GM18870 (cell line): ENCODE results near the gene PCDHA3.
"Not testable (repeated sequence)": the region's sequence is repeated elsewhere in the genome, so short reads cannot be mapped to it uniquely, and the experiment has no call there.

Source experiments
- ATAC-seq: cut with Tn5 transposase; IDR thresholded peaks from one replicate; pipeline ENCODE4 v1.9.1; 2021; ENCODE audit warnings: moderate library complexity; ENCODE audit not compliant: unreplicated experiment

Gene PCDHA3

DNA sequence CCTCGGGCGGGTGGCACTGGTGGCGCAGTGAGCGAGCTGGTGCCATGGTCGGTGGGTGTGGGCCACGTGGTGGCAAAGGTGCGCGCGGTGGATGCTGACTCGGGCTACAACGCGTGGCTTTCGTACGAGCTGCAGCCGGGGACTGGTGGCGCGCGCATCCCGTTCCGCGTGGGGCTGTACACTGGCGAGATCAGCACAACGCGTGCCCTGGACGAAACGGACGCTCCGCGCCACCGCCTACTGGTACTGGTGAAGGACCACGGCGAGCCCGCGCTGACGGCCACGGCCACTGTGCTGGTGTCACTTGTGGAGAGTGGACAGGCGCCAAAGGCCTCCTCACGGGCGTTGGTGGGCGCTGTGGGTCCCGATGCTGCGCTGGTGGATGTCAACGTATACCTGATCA is 8.0 kb downstream of the PCDHA3 start:
- no peak for ATAC-seq

DNA sequence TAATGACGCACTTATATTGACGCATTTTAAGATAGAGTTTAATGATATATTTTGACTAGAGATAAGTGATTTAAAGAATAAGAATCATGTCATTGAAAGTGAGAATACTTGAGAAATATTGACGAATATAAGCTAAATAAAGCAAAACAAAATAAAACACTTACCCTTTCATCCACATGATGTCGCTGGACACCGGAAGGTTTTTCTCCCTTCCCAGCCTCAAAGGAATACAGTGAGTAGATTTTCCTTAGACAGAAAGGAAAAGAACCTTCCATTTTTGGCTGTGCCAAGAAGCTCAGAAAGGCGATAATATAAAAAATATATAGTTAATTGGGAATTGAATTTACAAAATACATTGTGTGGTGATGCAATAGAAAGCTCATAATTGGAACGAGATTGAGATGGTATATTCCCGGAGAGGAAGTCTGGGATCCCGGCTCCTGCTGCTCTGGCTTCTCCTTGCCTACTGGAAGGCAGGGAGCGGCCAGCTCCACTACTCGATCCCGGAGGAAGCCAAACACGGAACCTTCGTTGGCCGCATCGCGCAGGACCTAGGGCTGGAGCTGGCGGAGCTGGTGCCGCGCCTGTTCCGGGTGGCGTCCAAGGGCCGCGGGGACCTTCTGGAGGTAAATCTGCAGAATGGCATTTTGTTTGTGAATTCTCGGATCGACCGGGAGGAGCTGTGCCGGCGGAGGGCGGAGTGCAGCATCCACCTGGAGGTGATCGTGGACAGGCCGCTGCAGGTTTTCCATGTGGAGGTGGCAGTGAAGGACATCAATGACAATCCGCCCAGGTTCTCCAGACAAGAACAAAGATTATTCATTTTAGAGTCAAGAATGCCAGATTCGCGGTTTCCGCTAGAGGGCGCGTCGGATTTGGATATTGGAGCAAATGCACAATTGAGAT is 20.8 kb downstream of the PCDHA3 start, which contains the start of gene PCDHA5:
PCDHA5 (plus strand) TSS at position 239 of the 906 bp plus-strand sequence.
- ATAC-seq: no peak

DNA sequence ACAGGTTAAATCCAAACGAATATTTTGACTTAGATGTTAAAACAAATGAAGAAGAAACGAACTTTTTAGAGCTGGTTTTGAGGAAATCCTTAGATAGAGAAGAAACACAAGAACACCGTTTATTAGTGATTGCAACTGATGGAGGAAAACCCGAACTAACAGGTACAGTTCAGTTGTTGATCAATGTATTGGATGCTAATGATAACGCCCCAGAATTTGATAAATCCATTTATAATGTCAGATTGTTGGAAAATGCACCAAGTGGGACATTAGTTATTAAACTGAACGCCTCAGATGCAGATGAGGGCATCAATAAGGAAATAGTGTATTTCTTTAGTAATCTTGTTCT is 21.4 kb downstream of the PCDHA3 start:
- ATAC-seq: no peak

DNA sequence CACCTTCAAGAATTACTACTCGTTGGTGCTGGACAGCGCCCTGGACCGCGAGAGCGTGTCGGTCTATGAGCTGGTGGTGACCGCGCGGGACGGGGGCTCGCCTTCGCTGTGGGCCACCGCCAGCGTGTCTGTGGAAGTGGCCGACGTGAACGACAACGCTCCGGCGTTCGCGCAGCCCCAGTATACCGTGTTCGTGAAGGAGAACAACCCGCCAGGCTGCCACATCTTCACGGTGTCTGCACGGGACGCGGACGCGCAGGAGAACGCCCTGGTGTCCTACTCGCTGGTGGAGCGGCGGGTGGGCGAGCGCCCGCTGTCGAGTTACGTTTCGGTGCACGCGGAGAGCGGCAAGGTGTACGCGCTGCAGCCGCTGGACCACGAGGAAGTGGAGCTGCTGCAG is 22.1 kb downstream of the PCDHA3 start:
- not testable (repeated sequence) for ATAC-seq

DNA sequence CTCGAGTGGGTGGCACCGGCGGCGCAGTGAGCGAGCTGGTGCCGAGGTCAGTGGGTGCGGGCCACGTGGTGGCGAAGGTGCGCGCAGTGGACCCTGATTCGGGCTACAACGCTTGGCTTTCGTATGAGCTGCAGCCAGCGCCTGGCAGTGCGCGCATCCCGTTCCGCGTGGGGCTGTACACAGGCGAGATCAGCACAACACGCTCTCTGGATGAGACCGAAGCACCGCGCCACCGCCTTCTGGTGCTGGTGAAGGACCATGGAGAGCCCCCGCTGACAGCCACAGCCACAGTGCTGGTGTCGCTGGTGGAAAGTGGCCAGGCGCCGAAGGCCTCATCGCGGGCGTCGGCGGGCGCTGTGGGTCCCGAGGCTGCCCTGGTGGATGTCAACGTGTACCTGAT is 22.6 kb downstream of the PCDHA3 start:
- ATAC-seq: no peak

DNA sequence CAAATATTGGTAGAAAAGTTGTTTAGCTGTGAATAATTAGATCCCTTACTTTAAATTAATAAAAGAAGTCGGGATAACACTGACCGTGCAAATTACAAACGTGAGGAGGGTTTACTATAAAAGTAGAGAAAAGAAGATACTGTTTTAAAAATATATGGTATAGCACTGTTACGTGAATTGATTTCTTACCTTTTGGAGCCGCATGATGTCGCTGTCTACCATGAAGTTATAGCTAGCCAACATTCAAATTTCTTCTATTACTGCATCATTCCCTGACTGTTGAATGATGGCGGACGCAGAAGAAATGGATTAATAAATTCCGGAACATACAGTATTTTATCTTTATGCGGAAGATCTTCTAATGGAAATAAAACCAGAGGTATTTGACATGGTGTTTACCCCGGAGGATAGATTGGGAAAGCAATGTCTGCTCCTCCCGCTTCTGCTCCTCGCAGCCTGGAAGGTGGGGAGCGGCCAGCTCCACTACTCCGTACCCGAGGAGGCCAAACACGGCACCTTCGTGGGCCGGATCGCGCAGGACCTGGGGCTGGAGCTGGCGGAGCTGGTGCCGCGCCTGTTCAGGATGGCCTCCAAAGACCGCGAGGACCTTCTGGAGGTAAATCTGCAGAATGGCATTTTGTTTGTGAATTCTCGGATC is 27.0 kb downstream of the PCDHA3 start, which contains the start of gene PCDHA6:
PCDHA6 (plus strand) TSS at position 257 of the 658 bp plus-strand sequence; CDS start at position 389, 132 bp downstream.
- no peak for ATAC-seq

DNA sequence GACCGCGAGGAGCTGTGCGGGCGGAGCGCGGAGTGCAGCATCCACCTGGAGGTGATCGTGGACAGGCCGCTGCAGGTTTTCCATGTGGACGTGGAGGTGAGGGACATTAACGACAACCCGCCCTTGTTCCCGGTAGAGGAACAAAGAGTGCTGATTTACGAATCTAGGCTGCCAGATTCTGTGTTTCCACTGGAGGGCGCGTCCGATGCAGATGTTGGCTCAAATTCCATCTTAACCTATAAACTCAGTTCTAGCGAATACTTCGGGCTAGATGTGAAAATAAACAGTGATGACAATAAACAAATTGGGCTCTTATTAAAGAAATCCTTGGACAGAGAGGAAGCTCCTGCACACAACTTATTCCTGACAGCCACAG is 27.5 kb downstream of the PCDHA3 start:
- no peak for ATAC-seq

DNA sequence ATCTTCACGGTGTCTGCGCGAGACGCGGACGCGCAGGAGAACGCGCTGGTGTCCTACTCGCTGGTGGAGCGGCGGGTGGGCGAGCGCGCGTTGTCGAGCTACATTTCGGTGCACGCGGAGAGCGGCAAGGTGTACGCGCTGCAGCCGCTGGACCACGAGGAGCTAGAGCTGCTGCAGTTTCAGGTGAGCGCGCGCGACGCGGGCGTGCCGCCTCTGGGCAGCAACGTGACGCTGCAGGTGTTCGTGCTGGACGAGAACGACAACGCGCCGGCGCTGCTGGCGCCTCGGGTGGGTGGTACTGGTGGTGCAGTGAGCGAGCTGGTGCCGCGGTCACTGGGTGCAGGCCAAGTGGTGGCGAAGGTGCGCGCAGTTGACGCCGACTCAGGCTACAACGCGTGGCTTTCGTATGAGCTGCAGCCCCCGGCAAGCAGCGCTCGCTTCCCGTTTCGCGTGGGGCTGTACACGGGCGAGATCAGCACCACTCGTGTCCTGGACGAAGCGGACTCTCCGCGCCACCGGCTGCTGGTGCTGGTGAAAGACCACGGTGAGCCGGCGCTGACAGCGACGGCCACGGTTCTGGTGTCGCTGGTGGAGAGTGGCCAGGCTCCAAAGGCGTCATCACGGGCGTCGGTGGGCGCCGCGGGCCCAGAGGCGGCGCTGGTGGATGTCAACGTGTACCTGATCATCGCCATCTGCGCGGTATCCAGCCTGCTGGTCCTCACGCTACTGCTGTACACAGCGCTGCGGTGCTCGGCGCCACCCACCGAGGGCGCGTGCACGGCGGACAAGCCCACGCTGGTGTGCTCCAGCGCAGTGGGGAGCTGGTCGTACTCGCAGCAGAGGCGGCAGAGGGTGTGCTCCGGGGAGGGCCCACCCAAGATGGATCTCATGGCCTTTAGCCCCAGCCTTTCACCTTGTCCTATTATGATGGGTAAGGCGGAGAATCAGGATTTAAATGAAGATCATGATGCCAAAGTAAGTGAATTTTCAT is 28.9 kb downstream of the PCDHA3 start:
- ATAC-seq: not testable (repeated sequence)

DNA sequence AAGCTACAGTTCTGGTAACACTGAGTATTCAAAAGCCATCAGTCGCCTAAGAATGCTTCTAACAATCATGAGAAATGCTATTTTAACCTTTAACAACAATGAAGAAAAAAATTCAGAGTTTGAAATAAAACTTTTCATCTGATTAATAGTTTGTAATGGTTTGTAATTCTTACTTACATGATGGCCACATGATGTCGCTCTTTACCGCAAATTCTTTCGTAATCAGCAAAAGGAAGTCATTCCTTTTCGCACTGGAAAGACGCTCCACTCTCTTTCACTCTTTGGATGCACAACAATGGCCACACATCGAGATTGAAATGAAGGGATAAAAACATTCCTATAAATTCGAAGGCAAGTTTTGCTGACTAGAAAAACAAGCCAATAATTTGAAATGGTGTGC is 33.1 kb downstream of the PCDHA3 start, which contains the start of gene PCDHA7:
PCDHA7 (plus strand) TSS at position 277 of the 400 bp plus-strand sequence; CDS start at position 392, 115 bp downstream.
- no peak for ATAC-seq

DNA sequence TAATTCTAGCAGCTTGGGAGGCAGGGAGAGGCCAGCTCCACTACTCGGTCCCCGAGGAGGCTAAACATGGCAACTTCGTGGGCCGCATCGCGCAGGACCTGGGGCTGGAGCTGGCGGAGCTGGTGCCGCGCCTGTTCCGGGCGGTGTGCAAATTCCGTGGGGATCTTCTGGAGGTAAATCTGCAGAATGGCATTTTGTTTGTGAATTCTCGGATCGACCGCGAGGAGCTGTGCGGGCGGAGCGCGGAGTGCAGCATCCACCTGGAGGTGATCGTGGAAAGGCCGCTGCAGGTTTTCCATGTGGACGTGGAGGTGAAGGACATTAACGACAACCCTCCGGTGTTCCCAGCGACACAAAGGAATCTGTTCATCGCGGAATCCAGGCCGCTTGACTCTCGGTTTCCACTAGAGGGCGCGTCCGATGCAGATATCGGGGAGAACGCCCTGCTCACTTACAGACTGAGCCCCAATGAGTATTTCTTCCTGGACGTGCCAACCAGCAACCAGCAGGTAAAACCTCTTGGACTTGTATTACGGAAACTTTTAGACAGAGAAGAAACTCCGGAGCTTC is 33.7 kb downstream of the PCDHA3 start:
- not testable (repeated sequence) for ATAC-seq

DNA sequence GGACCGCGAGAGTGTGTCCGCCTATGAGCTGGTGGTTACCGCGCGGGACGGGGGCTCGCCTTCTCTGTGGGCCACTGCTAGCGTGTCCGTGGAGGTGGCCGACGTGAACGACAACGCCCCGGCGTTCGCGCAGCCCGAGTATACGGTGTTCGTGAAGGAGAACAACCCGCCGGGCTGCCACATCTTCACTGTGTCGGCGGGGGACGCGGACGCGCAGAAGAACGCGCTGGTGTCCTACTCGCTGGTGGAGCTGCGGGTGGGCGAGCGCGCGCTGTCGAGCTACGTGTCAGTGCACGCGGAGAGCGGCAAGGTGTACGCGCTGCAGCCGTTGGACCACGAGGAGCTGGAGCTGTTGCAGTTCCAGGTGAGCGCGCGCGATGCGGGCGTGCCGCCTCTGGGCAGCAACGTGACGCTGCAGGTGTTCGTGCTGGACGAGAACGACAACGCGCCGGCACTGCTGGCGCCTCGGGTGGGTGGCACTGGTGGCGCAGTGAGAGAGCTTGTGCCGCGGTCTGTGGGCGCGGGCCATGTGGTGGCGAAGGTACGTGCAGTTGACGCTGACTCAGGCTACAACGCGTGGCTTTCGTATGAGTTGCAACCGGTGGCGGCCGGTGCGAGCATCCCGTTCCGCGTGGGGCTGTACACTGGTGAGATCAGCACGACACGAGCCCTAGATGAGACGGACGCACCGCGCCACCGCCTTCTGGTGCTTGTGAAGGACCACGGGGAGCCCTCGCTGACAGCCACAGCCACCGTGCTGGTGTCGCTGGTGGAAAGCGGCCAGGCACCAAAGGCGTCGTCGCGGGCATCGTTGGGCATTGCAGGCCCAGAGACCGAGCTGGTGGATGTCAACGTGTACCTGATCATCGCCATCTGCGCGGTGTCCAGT is 35.0 kb downstream of the PCDHA3 start:
- no peak for ATAC-seq

DNA sequence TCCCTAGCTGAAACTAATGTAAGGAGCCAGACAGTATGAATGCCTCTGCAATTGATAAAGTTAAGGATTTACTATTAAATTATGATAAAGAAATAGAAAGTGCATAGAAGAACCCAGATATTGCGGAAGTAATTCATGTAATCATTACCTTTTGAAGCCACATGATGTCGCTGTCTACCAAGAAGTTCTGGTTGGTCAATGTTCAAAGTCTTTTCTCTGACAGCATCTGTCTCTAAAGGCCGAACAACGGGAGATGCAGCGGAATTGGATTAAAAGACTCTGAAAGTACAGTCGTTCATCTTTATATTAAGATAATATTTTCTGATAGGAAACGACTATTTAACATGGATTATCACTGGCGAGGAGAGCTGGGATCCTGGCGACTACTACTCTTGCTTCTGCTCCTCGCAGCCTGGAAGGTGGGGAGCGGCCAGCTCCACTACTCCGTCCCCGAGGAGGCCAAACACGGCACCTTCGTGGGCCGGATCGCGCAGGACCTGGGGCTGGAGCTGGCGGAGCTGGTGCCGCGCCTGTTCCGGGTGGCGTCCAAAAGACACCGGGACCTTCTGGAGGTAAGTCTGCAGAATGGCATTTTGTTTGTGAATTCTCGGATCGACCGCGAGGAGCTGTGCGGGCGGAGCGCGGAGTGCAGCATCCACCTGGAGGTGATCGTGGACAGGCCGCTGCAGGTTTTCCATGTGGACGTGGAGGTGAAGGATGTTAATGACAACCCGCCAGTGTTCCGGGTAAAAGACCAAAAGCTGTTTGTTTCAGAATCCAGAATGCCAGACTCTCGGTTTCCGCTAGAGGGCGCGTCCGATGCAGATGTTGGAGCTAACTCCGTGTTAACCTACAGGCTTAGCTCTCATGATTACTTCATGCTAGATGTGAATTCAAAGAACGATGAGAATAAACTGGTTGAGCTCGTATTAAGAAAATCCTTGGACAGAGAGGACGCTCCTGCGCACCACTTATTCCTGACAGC is 40.4 kb downstream of the PCDHA3 start, which contains the start of gene PCDHA8:
PCDHA8 (plus strand) TSS at position 210 of the 985 bp plus-strand sequence; CDS start at position 345, 135 bp downstream.
- ATAC-seq: no peak

DNA sequence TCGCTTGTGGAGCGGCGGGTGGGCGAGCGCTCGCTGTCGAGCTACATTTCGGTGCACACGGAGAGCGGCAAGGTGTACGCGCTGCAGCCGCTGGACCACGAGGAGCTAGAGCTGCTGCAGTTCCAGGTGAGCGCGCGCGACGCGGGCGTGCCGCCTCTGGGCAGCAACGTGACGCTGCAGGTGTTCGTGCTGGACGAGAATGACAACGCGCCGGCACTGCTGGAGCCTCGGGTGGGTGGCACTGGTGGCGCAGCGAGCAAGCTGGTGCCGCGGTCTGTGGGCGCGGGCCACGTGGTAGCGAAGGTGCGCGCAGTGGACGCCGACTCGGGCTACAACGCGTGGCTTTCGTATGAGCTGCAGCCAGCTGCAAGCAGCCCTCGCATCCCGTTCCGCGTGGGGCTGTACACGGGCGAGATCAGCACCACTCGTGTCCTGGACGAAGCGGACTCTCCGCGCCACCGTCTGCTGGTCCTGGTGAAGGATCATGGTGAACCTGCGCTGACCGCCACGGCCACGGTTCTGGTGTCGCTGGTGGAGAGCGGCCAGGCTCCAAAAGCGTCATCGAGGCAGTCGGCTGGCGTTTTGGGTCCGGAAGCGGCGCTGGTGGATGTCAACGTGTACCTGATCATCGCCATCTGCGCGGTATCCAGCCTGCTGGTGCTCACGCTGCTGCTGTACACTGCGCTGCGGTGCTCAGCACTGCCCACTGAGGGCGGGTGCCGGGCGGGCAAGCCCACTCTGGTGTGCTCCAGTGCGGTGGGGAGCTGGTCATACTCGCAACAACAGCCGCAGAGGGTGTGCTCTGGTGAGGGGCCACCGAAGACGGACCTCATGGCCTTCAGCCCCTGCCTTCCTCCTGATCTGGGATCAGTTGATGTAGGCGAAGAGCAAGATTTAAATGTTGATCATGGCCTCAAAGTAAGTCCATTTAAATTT is 42.2 kb downstream of the PCDHA3 start:
- ATAC-seq: no peak

DNA sequence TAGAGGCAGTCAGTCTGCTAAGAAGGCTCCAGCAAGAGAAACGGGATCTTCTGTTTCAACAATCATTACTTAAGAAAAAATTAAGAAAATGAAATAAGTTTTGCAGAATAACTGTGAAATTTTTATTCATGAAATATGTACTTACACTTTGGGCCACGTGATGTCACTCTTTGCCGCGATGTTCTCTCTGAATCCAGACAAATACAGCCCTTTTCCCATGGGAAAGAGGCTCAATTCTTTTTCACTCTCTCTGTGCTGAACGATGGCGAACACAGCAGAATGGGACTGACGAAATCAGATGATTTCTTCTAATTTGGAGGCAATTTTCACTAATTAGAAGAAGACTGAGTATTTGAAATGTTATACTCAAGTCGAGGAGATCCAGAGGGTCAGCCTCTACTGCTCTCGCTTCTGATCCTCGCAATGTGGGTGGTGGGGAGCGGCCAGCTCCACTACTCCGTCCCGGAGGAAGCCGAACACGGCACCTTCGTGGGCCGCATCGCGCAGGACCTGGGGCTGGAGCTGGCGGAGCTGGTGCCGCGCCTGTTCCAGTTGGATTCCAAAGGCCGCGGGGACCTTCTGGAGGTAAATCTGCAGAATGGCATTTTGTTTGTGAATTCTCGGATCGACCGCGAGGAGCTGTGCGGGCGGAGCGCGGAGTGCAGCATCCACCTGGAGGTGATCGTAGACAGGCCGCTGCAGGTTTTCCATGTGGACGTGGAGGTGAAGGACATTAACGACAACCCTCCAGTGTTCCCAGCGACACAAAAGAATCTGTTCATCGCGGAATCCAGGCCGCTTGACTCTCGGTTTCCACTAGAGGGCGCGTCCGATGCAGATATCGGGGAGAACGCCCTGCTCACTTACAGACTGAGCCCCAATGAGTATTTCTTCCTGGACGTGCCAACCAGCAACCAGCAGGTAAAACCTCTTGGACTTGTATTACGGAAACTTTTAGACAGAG is 47.6 kb downstream of the PCDHA3 start, which contains the start of gene PCDHA9:
PCDHA9 (plus strand) TSS at position 244 of the 964 bp plus-strand sequence; CDS start at position 358, 114 bp downstream.
- not testable (repeated sequence) for ATAC-seq

DNA sequence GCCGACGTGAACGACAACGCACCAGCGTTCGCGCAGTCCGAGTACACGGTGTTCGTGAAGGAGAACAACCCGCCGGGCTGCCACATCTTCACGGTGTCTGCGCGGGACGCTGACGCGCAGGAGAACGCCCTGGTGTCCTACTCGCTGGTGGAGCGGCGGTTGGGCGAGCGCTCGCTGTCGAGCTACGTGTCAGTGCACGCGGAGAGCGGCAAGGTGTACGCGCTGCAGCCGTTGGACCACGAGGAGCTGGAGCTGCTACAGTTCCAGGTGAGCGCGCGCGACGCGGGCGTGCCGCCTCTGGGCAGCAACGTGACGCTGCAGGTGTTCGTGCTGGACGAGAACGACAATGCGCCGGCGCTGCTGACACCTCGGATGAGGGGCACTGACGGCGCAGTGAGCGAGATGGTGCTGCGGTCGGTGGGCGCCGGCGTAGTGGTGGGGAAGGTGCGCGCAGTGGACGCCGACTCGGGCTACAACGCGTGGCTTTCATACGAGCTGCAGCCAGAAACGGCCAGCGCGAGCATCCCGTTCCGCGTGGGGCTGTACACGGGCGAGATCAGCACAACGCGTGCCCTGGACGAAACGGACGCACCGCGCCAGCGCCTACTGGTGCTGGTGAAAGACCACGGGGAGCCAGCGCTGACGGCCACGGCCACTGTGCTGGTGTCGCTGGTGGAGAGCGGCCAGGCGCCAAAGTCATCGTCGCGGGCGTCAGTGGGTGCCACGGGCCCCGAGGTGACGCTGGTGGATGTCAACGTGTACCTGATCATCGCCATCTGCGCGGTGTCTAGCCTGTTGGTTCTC is 49.2 kb downstream of the PCDHA3 start:
- ATAC-seq: not testable (repeated sequence)
